HG03097 (cell line): ENCODE data around the gene DHRSX.
"Not testable (repeated sequence)": the region's sequence is repeated elsewhere in the genome, so short reads cannot be mapped to it uniquely, and the experiment has no call there.

Experiments
- ATAC-seq: cut with Tn5 transposase; IDR thresholded peaks from one replicate; pipeline ENCODE4 v1.9.1; 2021; ENCODE audit not compliant: unreplicated experiment, low FRiP score

DHRSX gene

DNA sequence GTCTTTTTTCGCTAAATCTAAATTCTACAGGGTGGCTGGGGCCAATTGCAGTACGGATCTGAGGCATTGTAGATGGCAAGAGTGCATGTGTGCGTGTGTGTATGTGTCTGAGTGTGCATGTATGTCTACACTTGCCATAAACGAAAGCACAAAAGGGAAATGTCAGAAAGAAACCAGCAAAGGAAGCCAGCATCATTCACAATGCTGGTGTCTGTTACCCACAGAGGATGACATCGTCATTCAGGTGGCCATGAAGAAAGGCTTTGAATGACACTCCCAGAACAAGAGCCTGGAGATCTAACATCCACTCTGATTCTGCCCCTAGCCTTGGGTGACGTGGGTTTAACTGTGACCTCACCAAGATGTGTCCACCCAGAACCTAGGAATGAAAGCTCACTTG lies 124.6 kb downstream of the DHRSX start:
- ATAC-seq = no peak

GRCh38 chrX:2374086-2374485 lies 126.7 kb downstream of the DHRSX start:
- ATAC-seq = no peak

GRCh38 chrX:2373615-2374014 lies 127.2 kb downstream of the DHRSX start:
- ATAC-seq = no peak

DNA sequence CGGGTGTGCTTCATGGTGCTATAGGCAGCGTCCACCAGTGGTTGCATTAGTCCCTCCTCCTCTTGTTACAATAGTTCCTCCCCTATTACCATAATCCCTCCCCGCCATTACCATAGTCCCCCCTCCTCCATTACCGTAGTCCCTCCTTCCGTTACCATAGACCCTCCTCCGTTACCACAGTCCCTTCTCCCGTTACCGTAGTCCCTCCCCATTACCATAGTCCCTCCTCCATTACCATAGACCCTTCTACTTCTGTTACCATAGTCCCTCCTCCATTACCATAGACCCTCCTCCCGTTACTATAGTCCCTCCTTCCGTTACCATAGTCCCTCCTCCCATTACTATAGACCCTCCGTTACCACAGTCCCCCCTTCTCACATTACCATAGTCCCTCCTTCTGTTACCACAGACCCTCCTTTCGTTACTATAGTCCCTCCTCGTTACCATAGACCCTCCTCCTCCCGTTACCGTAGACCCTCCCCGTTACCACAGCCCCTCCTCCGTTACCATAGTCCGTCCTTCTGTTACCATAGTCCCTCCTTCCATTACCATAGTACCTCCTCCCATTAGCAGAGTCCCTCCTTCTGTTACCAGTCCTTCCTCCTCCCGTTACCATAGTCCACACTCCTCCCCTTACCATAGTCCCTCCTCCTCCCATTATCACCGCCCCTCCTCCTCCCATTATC lies 129.6 kb downstream of the DHRSX start:
- ATAC-seq = no peak

GRCh38 chrX:2370456-2370855 lies 130.3 kb downstream of the DHRSX start:
- no peak for ATAC-seq

DNA sequence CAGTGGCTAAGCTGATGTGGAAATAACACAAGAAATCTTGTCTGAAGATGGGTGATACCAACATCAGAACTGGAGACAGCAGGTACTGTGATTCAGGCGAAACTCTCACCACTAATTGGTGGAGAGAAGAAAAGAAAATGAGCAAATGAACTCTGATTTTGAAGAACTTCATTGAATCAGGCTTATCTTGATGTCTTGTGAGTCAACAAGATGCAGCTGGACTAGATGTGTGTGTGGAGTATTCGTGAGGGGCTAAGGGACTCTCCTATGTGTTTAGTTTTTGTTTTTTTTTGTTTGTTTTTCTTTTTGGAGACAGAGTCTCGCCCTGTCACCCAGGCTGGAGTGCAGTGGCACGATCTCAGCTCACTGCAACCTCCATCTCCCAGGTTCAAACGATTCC lies 131.6 kb downstream of the DHRSX start:
- ATAC-seq = no peak

DNA sequence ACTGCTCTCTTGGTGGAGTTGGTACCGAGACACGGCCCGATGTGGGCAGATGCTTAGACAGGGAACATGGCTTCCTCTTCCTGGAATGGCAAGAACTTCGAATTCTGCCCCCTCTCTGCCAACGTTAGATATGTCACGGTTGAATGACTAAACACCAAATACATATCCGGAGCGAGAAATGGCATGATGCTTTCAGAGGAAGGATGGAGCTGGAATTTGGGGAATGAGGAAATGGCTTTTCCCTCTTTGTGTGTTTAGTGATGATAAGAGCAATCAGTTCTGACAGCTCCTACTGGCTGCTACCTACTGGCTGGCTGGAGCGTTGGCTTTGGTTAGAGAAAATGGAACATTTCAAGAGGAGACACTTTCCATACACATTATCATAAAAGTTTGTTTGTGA lies 140.0 kb downstream of the DHRSX start:
- ATAC-seq = no peak

- not testable (repeated sequence) for ATAC-seq
Observed at GRCh38 chrX:2359522-2359921, 141.3 kb downstream of the DHRSX start.

GRCh38 chrX:2351999-2352995 lies 148.5 kb downstream of the DHRSX start:
- ATAC-seq = no peak

DNA sequence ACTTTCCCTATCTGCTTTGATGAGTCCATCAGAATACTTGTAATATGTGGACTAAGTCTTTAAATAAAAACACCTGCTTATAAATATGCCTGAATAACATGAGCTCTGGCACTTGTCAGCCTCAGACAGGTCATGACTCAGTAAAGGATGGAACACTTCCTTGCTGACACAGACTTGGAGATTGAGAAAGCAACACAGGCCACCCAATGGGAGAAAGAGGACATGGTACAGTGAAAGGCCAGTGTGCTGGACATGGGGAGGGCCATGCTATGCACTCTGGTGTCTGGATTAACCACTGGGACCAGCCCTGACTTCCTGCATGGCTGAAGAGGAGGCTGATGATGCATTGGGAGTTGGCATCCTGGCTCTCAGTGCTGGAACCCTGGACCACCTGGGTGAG lies 149.5 kb downstream of the DHRSX start:
- no peak for ATAC-seq

DNA sequence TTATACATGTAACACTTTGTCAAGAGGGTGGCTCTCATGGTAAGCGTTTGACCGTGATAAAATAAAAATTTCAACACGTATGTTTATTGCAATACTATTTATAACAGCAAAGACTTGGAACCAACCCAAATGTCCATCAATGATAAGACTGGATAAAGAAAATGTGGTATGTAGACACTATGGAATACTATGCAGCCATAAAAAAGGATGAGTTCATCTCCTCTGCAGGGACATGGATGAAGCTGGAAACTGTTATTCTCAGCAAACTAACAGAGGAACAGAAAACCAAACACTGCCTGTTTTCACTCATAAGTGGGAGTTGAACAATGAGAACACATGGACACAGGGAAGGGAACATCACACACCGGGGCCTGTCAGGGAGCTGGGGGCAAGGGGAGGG lies 150.1 kb downstream of the DHRSX start:
- ATAC-seq = not testable (repeated sequence)

- not testable (repeated sequence) for ATAC-seq
Observed at GRCh38 chrX:2350036-2350435, 150.7 kb downstream of the DHRSX start.

GRCh38 chrX:2348211-2348610 lies 152.6 kb downstream of the DHRSX start:
- no peak for ATAC-seq

DNA sequence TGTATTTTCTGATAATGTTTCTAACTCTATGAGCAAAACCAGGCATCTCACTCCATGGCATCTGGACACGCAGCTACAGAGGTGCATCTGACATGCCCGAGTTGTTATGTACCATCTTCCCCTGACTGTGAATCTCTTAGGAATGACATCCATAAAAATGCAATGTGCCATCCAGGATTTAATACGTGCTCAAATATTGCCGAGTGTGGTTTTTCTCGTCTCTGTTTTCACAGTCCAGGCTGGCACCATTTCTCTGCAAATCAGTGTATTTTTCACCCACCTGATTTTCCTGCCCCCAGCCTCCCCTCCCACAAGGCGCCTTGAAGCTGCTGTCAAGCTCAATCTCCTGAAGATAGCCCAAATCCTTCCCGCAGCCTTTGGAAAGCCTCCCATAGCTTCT lies 154.6 kb downstream of the DHRSX start:
- ATAC-seq = no peak

DNA sequence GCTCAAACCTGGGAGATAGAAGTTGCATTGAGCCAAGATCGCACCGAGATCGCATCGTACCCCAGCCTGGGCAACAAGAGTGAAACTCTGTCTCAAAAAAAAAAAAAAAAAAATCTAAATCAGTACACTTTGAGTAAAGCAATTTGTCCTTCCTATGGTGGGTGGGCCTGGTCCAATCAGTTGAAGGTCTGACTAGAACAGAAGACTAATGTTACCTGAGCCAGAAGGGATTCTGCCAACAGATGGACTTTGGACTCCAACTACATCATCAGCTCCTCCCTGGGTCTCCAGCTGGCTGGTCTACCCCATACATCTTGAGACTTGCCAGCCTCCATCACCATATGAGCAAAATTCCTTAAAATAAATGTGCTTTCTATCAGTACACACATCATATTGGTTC lies 155.2 kb downstream of the DHRSX start:
- no peak for ATAC-seq

DNA sequence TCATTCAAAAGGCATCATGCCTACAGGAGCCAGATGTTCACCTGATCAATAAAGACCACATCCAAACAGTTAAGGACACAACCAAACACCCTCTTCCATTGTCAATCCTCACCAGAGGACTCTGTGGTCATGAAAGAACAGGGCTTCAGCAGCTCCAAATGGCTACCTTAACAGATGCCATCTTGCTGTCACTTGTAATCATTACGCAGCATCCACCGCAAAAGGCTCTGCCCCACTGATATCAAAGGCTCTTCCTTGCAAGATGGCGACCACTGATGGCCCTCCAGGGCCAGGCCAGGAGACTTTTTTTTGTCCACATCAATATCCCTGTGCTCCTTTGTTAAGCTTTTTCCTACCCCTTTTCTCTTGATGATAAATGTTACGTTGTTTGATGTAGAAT lies 157.4 kb downstream of the DHRSX start:
- no peak for ATAC-seq

- no peak for ATAC-seq
Observed at GRCh38 chrX:2342874-2343273, 157.9 kb downstream of the DHRSX start.

GRCh38 chrX:2342281-2342688 lies 158.5 kb downstream of the DHRSX start:
- ATAC-seq = no peak

GRCh38 chrX:2340991-2341390 lies 159.8 kb downstream of the DHRSX start:
- ATAC-seq = no peak

DNA sequence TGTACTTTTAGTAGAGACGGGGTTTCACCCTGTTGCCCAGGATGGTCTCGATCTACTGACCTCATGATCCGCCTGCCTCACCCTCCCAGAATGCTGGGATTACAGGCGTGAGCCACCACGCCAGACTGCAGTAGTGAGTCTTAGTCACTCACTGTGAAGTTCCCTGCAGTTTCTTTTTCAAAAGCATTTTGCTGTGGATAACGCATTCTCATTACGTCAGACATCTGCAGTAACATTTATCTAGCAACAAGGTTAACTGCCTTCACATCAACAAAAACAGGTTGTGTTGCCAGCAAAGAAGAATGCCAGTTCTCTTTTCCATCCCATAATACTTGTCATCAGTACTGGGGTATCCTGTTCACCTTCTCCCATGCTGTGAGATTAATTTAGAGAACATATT lies 164.6 kb downstream of the DHRSX start:
- ATAC-seq = no peak

GRCh38 chrX:2334237-2334636 lies 166.5 kb downstream of the DHRSX start:
- no peak for ATAC-seq

- no peak for ATAC-seq
Observed at GRCh38 chrX:2332252-2332651, 168.5 kb downstream of the DHRSX start.
